ENCODE data around the gene ANGPTL4. TPM values are rescaled to one million over a fixed set of nuclear protein-coding genes. Genes with fewer than 3 reads are reported as not detected.
"Not testable (repeated sequence)": the region's sequence is repeated elsewhere in the genome, so short reads cannot be mapped to it uniquely, and the experiment has no call there.

Gene ANGPTL4
- total RNA-seq, 1 donor from 2014 or later: 137 TPM

GRCh38 chr19:8361921-8362793, 1.8 kb upstream of the ANGPTL4 start:
- peak; percentile 93 for DNase-seq (ENCODE audit: extremely low read depth, low read depth, low spot score)

- DNase-seq (ENCODE audit: extremely low read depth, low read depth, low spot score): no peak
These were observed 2.2 kb downstream of the ANGPTL4 start for GRCh38 chr19:8366121-8366581.

GRCh38 chr19:8366961-8367326, 3.0 kb downstream of the ANGPTL4 start:
- no peak for DNase-seq (ENCODE audit: extremely low read depth, low read depth, low spot score)

GRCh38 chr19:8367327-8368001, 3.5 kb downstream of the ANGPTL4 start:
- no peak for DNase-seq (ENCODE audit: extremely low read depth, low read depth, low spot score)

GRCh38 chr19:8370176-8371010, 6.4 kb downstream of the ANGPTL4 start:
- no peak for DNase-seq (ENCODE audit: extremely low read depth, low read depth, low spot score)

- no peak for DNase-seq (ENCODE audit: extremely low read depth, low read depth, low spot score)
These were observed 7.3 kb downstream of the ANGPTL4 start for GRCh38 chr19:8371011-8371804.

GRCh38 chr19:8373867-8374813, 10.2 kb downstream of the ANGPTL4 start:
- no peak for DNase-seq (ENCODE audit: extremely low read depth, low read depth, low spot score)

GRCh38 chr19:8375766-8376165, 11.8 kb downstream of the ANGPTL4 start:
- not testable (repeated sequence) for DNase-seq (ENCODE audit: extremely low read depth, low read depth, low spot score)

GRCh38 chr19:8376373-8376974, 12.5 kb downstream of the ANGPTL4 start:
- not testable (repeated sequence) for DNase-seq (ENCODE audit: extremely low read depth, low read depth, low spot score)

- no peak for DNase-seq (ENCODE audit: extremely low read depth, low read depth, low spot score)
These were observed 13.6 kb downstream of the ANGPTL4 start for GRCh38 chr19:8377598-8377997.

GRCh38 chr19:8379156-8379891, 15.4 kb downstream of the ANGPTL4 start:
- not testable (repeated sequence) for DNase-seq (ENCODE audit: extremely low read depth, low read depth, low spot score)

GRCh38 chr19:8384569-8384968, 20.6 kb downstream of the ANGPTL4 start:
- DNase-seq (ENCODE audit: extremely low read depth, low read depth, low spot score): not testable (repeated sequence)

- not testable (repeated sequence) for DNase-seq (ENCODE audit: extremely low read depth, low read depth, low spot score)
These were observed 21.1 kb downstream of the ANGPTL4 start for GRCh38 chr19:8385103-8385502.

GRCh38 chr19:8385566-8385965, 21.6 kb downstream of the ANGPTL4 start:
- not testable (repeated sequence) for DNase-seq (ENCODE audit: extremely low read depth, low read depth, low spot score)

- not testable (repeated sequence) for DNase-seq (ENCODE audit: extremely low read depth, low read depth, low spot score)
These were observed 22.5 kb downstream of the ANGPTL4 start for GRCh38 chr19:8386419-8386818.

GRCh38 chr19:8386990-8387389, 23.0 kb downstream of the ANGPTL4 start:
- no peak for DNase-seq (ENCODE audit: extremely low read depth, low read depth, low spot score)

GRCh38 chr19:8387688-8388611, 24.0 kb downstream of the ANGPTL4 start:
- DNase-seq (ENCODE audit: extremely low read depth, low read depth, low spot score): no peak

Measured in glomerular endothelial cell (primary cell).